ENCODE results near the gene ATXN7.

Gene ATXN7

GRCh38 chr3:64002233-64002632 is 138.6 kb downstream of the ATXN7 start:
- H3K4me1 ChIP-seq (ENCODE audit: control insufficient read depth, insufficient read depth, low read length) = no peaks in the 10 kb centered on the region
- H3K27me3 ChIP-seq (ENCODE audit: control insufficient read depth in 1 of 2, insufficient read depth in 2 of 2, low read length in 2 of 2) = no peaks in the 10 kb centered on the region
- no peak overlapping the region for H3K9ac ChIP-seq (ENCODE audit: low read length in 2 of 2)

DNA sequence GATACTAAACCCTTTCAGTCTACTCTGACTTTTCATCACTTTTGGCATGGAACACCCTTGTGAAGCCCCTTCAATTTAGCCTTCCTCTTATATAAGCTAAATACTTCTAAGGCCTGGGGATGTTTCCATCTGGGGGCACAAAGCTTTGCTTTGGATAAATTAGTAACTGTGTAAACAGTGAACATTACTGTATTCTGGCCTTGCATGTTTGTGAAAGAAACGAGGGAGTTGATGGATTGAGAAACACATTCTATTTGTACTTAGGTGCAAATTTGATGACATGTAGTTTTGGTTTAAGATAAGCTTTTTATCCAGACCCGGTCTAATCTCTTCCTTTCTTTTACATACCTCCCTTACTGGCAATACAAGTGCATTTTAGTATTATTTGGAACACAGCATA is 139.9 kb downstream of the ATXN7 start:
- Histone ChIP-seq H3K36me3 (ENCODE audit: control insufficient read depth in 2 of 2, insufficient read depth in 2 of 2, low read length in 2 of 2) (peaks cover 26 to 39% of the 10 kb centered on the region in 2 donors), H3K9me3 (ENCODE audit: control insufficient read depth in 2 of 2, low read length in 2 of 2) (no peaks in the 10 kb centered on the region), H3K4me3 (ENCODE audit: low read length in 2 of 2) (no peak overlapping the region), H3K9ac (ENCODE audit: low read length in 2 of 2) (no peak overlapping the region), H3K27me3 (ENCODE audit: control insufficient read depth in 1 of 2, insufficient read depth in 2 of 2, low read length in 2 of 2) (no peaks in the 10 kb centered on the region), H3K4me1 (ENCODE audit: control insufficient read depth, insufficient read depth, low read length) (no peaks in the 10 kb centered on the region), H3K27ac (ENCODE audit: low read length) (no peak overlapping the region)

More at GRCh38 chr3:64002233-64002632, 138.6 kb downstream of the ATXN7 start:
- no peak overlapping the region for H3K4me3 ChIP-seq (ENCODE audit: low read length in 2 of 2)
- H3K36me3 ChIP-seq (ENCODE audit: control insufficient read depth in 2 of 2, insufficient read depth in 2 of 2, low read length in 2 of 2) = peaks cover 28 to 43% of the 10 kb centered on the region in 2 donors
- H3K27ac ChIP-seq (ENCODE audit: low read length) = no peak overlapping the region
- no peaks in the 10 kb centered on the region for H3K9me3 ChIP-seq (ENCODE audit: control insufficient read depth in 2 of 2, low read length in 2 of 2)

DNA sequence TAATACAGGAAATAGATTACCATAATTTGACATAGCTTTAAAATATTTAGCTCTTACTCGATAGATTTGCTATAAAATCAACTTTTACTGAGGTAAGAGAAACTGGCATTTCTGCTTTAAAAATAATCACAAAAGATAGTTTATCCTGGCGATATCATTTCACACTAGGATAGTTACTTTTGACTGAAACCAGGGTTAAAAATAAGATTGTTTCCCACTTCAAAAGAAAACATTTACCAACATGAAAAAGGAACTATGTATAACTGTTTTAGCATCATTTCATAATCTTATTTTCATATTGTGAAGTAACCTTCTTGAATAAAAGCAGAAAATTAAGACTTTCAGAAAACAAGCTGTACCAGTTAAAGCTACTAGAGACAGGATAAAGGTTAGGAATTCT is 144.3 kb downstream of the ATXN7 start:
- peaks cover 39 to 65% of the 10 kb centered on the region in 2 donors for H3K36me3 ChIP-seq (ENCODE audit: control insufficient read depth in 2 of 2, insufficient read depth in 2 of 2, low read length in 2 of 2)
- no peak overlapping the region for H3K27ac ChIP-seq (ENCODE audit: low read length)
- H3K4me1 ChIP-seq (ENCODE audit: control insufficient read depth, insufficient read depth, low read length) = no peaks in the 10 kb centered on the region
- no peak overlapping the region for H3K9ac ChIP-seq (ENCODE audit: low read length in 2 of 2)
- H3K4me3 ChIP-seq (ENCODE audit: low read length in 2 of 2) = no peak overlapping the region
- no peaks in the 10 kb centered on the region for H3K27me3 ChIP-seq (ENCODE audit: control insufficient read depth in 1 of 2, insufficient read depth in 2 of 2, low read length in 2 of 2)
- no peaks in the 10 kb centered on the region for H3K9me3 ChIP-seq (ENCODE audit: control insufficient read depth in 2 of 2, low read length in 2 of 2)

- Histone ChIP-seq H3K4me1 (ENCODE audit: control insufficient read depth, insufficient read depth, low read length) (no peaks in the 10 kb centered on the region), H3K9ac (ENCODE audit: low read length in 2 of 2) (no peak overlapping the region), H3K27me3 (ENCODE audit: control insufficient read depth in 1 of 2, insufficient read depth in 2 of 2, low read length in 2 of 2) (no peaks in the 10 kb centered on the region), H3K36me3 (ENCODE audit: control insufficient read depth in 2 of 2, insufficient read depth in 2 of 2, low read length in 2 of 2) (peaks cover 45 to 72% of the 10 kb centered on the region in 2 donors), H3K4me3 (ENCODE audit: low read length in 2 of 2) (no peak overlapping the region), H3K27ac (ENCODE audit: low read length) (no peak overlapping the region), H3K9me3 (ENCODE audit: control insufficient read depth in 2 of 2, low read length in 2 of 2) (no peaks in the 10 kb centered on the region)
These were observed 145.1 kb downstream of the ATXN7 start for GRCh38 chr3:64008487-64009351.

DNA sequence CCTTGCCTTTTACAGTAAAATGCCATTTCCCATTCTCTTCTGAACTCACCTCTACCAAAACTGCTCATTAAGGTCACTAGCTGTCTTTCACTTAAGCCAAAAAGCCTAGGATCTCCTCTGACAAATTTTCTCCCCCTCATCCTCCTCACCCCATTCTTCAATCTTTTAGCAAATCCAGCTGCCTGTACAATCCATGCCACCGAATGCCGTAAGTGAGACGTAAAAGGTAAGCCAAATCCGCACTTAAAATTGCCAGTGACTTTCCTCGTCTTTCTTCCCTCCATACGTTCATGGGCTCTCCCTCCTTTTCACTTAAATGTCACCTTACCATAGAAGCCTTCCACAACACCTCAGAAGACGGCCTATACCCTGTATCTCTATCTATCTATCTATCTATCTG is 145.9 kb downstream of the ATXN7 start:
- no peaks in the 10 kb centered on the region for H3K27me3 ChIP-seq (ENCODE audit: control insufficient read depth in 1 of 2, insufficient read depth in 2 of 2, low read length in 2 of 2)
- H3K36me3 ChIP-seq (ENCODE audit: control insufficient read depth in 2 of 2, insufficient read depth in 2 of 2, low read length in 2 of 2) = peaks cover 48 to 71% of the 10 kb centered on the region in 2 donors
- no peak overlapping the region for H3K4me3 ChIP-seq (ENCODE audit: low read length in 2 of 2)
- no peaks in the 10 kb centered on the region for H3K9me3 ChIP-seq (ENCODE audit: control insufficient read depth in 2 of 2, low read length in 2 of 2)
- no peak overlapping the region for H3K9ac ChIP-seq (ENCODE audit: low read length in 2 of 2)
- H3K4me1 ChIP-seq (ENCODE audit: control insufficient read depth, insufficient read depth, low read length) = no peaks in the 10 kb centered on the region
- H3K27ac ChIP-seq (ENCODE audit: low read length) = no peak overlapping the region

DNA sequence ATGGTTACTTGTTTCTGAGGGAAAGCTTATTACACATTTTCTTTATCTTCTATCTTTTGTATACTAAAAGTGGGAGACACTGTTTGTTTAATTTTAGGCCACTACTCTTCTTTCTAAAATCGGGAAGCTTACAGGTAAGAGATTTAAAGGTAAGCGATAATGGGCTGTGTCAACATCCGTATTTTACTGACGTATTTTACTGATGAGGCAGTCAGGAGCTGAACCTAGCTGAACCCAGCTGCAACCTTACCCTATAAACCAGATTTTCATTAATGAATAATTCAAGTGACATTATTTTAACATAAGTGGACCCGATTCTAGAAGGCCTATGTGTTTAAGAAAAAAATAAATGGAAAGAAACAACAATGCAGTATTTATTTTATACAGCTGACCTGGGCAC is 146.5 kb downstream of the ATXN7 start:
- no peak overlapping the region for H3K27ac ChIP-seq (ENCODE audit: low read length)
- H3K36me3 ChIP-seq (ENCODE audit: control insufficient read depth in 2 of 2, insufficient read depth in 2 of 2, low read length in 2 of 2) = peaks cover 53 to 70% of the 10 kb centered on the region in 2 donors
- H3K9me3 ChIP-seq (ENCODE audit: control insufficient read depth in 2 of 2, low read length in 2 of 2) = no peaks in the 10 kb centered on the region
- no peak overlapping the region for H3K9ac ChIP-seq (ENCODE audit: low read length in 2 of 2)
- no peak overlapping the region for H3K4me3 ChIP-seq (ENCODE audit: low read length in 2 of 2)
- no peaks in the 10 kb centered on the region for H3K4me1 ChIP-seq (ENCODE audit: control insufficient read depth, insufficient read depth, low read length)
- H3K27me3 ChIP-seq (ENCODE audit: control insufficient read depth in 1 of 2, insufficient read depth in 2 of 2, low read length in 2 of 2) = no peaks in the 10 kb centered on the region

DNA sequence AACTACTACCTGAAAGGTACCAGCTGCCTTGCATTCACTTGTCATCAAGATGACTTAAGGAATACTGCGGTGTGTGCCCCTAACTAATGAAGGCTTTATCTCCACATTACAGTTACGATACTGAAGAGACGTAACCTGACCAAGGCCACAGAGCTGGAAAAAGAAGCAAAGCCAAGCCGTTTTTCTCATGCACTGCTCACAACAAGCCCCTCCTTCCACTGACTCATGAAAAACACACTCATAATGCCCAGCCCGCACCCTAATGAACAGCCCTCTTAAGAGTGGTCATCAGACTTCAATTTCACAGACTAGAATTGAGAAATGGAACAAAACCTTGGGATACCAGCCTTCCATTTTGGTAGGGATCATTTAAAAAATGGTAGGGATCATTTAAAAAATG is 148.0 kb downstream of the ATXN7 start:
- H3K4me3 ChIP-seq (ENCODE audit: low read length in 2 of 2) = no peak overlapping the region
- no peak overlapping the region for H3K27ac ChIP-seq (ENCODE audit: low read length)
- H3K36me3 ChIP-seq (ENCODE audit: control insufficient read depth in 2 of 2, insufficient read depth in 2 of 2, low read length in 2 of 2) = peaks cover 42 to 57% of the 10 kb centered on the region in 2 donors
- H3K9ac ChIP-seq (ENCODE audit: low read length in 2 of 2) = no peak overlapping the region
- no peaks in the 10 kb centered on the region for H3K4me1 ChIP-seq (ENCODE audit: control insufficient read depth, insufficient read depth, low read length)
- no peaks in the 10 kb centered on the region for H3K27me3 ChIP-seq (ENCODE audit: control insufficient read depth in 1 of 2, insufficient read depth in 2 of 2, low read length in 2 of 2)
- no peaks in the 10 kb centered on the region for H3K9me3 ChIP-seq (ENCODE audit: control insufficient read depth in 2 of 2, low read length in 2 of 2)

DNA sequence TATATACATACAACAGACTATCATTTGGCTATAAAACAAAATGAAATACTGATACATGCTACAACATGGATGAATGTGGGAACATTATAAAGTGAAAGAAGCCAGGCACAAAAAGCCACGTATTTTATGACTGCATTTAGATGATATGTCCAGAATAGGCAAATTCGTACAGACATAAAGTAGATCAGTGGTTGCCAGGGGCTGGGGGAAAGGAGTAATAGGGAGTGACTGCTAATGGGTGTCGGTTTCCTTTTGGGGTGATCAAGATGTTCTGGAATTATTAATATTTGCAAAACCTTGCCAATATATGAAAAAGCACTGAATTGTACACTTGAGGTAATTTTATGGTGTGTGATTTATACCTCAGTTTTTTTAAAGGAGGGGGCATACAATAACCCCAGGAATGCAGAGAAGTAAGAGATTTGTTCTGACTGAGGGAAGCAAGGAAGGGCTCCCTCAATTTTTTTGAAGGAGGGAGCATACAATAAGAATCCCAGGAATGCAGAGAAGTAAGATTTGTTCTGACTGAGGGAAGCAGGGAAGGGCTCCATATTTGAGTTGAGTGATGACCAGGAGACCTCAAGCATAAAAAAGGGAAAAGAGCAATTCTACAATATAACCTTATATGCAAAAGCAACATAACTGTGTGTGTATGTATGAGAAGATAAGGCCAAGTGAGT is 153.4 kb downstream of the ATXN7 start:
- no peak overlapping the region for H3K27ac ChIP-seq (ENCODE audit: low read length)
- no peaks in the 10 kb centered on the region for H3K27me3 ChIP-seq (ENCODE audit: control insufficient read depth in 1 of 2, insufficient read depth in 2 of 2, low read length in 2 of 2)
- no peaks in the 10 kb centered on the region for H3K9me3 ChIP-seq (ENCODE audit: control insufficient read depth in 2 of 2, low read length in 2 of 2)
- no peak overlapping the region for H3K4me3 ChIP-seq (ENCODE audit: low read length in 2 of 2)
- H3K9ac ChIP-seq (ENCODE audit: low read length in 2 of 2) = no peak overlapping the region
- peaks cover 7% of the 10 kb centered on the region for H3K4me1 ChIP-seq (ENCODE audit: control insufficient read depth, insufficient read depth, low read length)
- peaks cover 40 to 42% of the 10 kb centered on the region in 2 donors for H3K36me3 ChIP-seq (ENCODE audit: control insufficient read depth in 2 of 2, insufficient read depth in 2 of 2, low read length in 2 of 2)

GRCh38 chr3:64019271-64019670 is 155.6 kb downstream of the ATXN7 start:
- Histone ChIP-seq H3K9me3 (ENCODE audit: control insufficient read depth in 2 of 2, low read length in 2 of 2) (no peaks in the 10 kb centered on the region), H3K27me3 (ENCODE audit: control insufficient read depth in 1 of 2, insufficient read depth in 2 of 2, low read length in 2 of 2) (no peaks in the 10 kb centered on the region), H3K27ac (ENCODE audit: low read length) (no peak overlapping the region), H3K4me1 (ENCODE audit: control insufficient read depth, insufficient read depth, low read length) (peaks cover 13% of the 10 kb centered on the region), H3K9ac (ENCODE audit: low read length in 2 of 2) (no peak overlapping the region), H3K4me3 (ENCODE audit: low read length in 2 of 2) (no peak overlapping the region), H3K36me3 (ENCODE audit: control insufficient read depth in 2 of 2, insufficient read depth in 2 of 2, low read length in 2 of 2) (peaks cover 21 to 22% of the 10 kb centered on the region in 2 donors)

GRCh38 chr3:64019879-64020278 is 156.2 kb downstream of the ATXN7 start:
- H3K9ac ChIP-seq (ENCODE audit: low read length in 2 of 2) = no peak overlapping the region
- no peaks in the 10 kb centered on the region for H3K9me3 ChIP-seq (ENCODE audit: control insufficient read depth in 2 of 2, low read length in 2 of 2)
- H3K36me3 ChIP-seq (ENCODE audit: control insufficient read depth in 2 of 2, insufficient read depth in 2 of 2, low read length in 2 of 2) = peaks cover 15 to 16% of the 10 kb centered on the region in 2 donors
- no peak overlapping the region for H3K27ac ChIP-seq (ENCODE audit: low read length)
- no peaks in the 10 kb centered on the region for H3K27me3 ChIP-seq (ENCODE audit: control insufficient read depth in 1 of 2, insufficient read depth in 2 of 2, low read length in 2 of 2)
- H3K4me3 ChIP-seq (ENCODE audit: low read length in 2 of 2) = no peak overlapping the region
- peaks cover 13% of the 10 kb centered on the region for H3K4me1 ChIP-seq (ENCODE audit: control insufficient read depth, insufficient read depth, low read length)

DNA sequence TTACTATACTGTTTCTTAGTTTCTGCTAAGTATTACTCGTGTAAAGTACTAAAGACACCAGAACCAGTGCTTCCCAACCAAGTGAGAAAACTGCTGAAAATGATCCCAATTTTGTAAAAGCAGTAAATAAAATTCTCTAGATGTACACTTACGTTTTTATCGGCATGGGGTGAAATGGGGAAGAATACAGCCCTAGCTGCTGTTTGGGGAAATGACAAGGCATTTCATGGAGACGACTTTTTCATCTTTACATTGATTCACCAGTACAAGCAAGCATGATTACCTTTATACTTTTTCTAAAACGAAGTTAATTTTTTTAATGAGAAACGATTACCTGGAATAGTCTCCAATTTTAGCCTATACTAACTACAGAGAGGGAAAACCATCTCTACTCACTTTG is 158.3 kb downstream of the ATXN7 start:
- no peaks in the 10 kb centered on the region for H3K9me3 ChIP-seq (ENCODE audit: control insufficient read depth in 2 of 2, low read length in 2 of 2)
- peaks cover 13% of the 10 kb centered on the region for H3K4me1 ChIP-seq (ENCODE audit: control insufficient read depth, insufficient read depth, low read length)
- H3K4me3 ChIP-seq (ENCODE audit: low read length in 2 of 2) = peak overlapping the region; percentile 79 to 98
- H3K9ac ChIP-seq (ENCODE audit: low read length in 2 of 2) = peak overlapping the region in 1 of 2 donors; percentile 96
- H3K27ac ChIP-seq (ENCODE audit: low read length) = no peak overlapping the region
- H3K27me3 ChIP-seq (ENCODE audit: control insufficient read depth in 1 of 2, insufficient read depth in 2 of 2, low read length in 2 of 2) = no peaks in the 10 kb centered on the region
- peaks cover 13 to 15% of the 10 kb centered on the region in 2 donors for H3K36me3 ChIP-seq (ENCODE audit: control insufficient read depth in 2 of 2, insufficient read depth in 2 of 2, low read length in 2 of 2)

Data from stomach smooth muscle (tissue), 2 donors.